GM12801 (cell line): ENCODE measurements around the gene BCL2L1.

Source experiments
- TF ChIP-seq, protein P1 (sequence below): IDR thresholded peaks from one replicate; pipeline ENCODE4 v1.5.1; 2011; ENCODE audit warnings: control low read depth; ENCODE audit not compliant: insufficient read length; ENCODE audit errors: extremely low read depth

The BCL2L1 gene

DNA sequence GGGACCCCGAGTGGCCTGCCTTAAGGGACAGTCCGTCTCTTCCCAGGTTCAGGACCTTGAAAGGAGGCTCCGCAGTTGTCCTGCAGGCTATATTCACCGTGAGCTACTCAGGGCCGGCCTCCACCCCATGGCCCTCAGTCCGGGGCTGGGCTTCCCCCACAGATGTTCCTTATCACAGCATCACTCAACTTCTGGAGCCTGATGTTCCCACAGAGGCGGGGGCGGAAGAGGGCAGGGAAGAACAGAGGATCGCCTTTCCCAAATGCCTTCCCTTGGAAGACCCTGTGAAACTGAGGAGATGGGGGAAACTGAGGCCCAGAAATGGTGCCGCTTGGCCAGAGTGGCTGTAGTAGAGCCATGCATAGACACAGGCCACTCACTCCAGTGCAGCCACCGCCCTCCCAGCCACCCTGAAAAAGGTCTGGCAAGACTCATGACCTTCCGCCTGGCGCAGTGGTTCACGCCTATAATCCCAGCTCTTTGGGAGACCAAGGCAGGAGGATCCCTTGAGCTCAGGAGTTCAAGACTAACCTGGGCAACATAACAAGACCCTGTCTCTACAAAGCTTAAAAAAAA lies 89.2 kb downstream of the BCL2L1 start:
- TF ChIP-seq, protein P1, sequence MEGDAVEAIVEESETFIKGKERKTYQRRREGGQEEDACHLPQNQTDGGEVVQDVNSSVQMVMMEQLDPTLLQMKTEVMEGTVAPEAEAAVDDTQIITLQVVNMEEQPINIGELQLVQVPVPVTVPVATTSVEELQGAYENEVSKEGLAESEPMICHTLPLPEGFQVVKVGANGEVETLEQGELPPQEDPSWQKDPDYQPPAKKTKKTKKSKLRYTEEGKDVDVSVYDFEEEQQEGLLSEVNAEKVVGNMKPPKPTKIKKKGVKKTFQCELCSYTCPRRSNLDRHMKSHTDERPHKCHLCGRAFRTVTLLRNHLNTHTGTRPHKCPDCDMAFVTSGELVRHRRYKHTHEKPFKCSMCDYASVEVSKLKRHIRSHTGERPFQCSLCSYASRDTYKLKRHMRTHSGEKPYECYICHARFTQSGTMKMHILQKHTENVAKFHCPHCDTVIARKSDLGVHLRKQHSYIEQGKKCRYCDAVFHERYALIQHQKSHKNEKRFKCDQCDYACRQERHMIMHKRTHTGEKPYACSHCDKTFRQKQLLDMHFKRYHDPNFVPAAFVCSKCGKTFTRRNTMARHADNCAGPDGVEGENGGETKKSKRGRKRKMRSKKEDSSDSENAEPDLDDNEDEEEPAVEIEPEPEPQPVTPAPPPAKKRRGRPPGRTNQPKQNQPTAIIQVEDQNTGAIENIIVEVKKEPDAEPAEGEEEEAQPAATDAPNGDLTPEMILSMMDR = no peak

- TF ChIP-seq, protein P1 = no peak
Measured at GRCh38 chr20:31632548-31633338, 89.9 kb downstream of the BCL2L1 start.

DNA sequence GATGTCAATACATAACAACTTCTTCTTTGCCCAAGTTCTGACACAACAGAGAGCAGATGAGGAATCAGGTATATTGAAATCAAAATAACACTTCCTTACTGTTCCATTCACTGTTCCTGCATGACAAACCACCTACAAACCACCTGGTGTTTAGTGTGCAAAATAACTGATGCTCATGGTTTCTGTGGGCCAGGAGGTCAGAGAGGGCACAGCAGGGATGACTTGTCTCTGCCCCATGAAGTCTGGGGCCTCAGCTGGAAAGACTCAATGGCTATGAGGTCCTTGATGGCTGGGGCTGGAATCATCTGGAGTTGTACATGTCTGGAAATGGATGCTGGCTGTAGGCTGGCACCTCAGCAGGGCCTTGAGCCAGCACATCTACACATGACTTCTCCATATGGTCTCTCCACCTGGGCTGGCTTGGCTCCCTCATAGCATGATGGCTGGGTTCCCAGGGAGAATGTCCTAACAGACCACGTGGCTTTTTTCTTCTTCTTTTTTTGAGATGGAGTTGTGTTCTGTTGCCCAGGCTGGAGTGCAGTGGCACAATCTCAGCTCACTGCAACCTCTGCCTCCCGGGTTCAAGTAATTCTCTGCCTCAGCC lies 92.4 kb downstream of the BCL2L1 start:
- TF ChIP-seq, protein P1 = no peak

DNA sequence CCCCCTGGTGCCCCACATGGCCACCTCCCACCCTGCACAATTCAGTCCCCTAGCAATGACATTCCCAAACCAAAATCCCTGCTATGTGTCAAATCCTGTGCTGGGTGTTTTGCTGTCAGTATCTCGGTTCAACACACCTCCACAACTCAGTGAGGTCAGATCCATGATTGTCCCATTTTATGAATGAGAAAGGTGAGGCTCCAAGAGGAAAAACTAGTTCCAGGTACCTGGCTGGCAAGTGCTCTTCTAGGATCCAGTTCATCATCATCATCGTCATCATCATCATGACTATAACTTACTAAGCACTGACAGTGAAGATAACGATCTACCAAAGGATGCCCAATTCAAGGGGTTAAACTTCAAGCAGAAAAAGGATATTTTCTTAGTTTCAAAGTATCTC lies 102.4 kb downstream of the BCL2L1 start:
- TF ChIP-seq, protein P1 = no peak

DNA sequence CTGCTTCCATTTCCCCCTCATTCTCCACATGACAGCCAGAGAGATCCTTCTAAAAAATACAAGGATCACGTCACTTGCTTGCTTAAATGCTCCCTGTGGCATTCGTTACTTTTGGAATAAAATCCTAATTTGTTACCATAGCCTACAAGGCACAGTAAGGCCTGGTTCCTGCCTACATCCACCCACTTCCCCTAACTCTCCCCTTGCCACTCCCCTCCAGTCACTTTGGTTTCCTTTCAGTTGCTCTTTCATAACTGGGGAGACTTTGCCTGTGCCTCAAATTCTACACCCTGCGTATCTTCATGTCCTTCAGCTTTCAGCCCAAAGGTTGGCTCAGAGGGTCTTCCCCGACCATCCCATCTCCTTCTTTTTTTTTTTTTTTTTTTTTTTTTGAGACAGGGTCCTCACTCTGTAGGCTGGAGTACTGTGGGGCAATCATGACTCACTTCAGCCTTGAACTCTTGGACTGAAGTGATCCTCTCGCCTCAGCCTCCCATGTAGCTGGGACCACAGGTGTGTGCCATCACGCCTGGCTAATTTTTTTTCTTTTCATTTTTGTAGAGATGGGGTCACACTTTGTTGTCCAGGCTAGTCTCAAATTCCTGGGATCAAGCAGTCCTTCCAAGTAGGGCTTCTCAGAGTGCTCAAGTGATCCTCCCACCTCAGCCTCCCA lies 105.1 kb downstream of the BCL2L1 start:
- TF ChIP-seq, protein P1 = no peak

- TF ChIP-seq, protein P1 = no peak
Measured at GRCh38 chr20:31615416-31615815, 107.3 kb downstream of the BCL2L1 start.
